HepG2 (cell line): Measurements from ENCODE around the gene DNAJC5. TPM values are rescaled to one million over a fixed set of nuclear protein-coding genes. Genes with fewer than 3 reads are reported as not detected.

Source experiments
- CHCHD3 ChIP-seq: sonication (generic); formaldehyde crosslinking; IDR thresholded peaks from 2 replicates; pipeline ENCODE4 v1.8.0; 2022; ENCODE audit warnings: mild to moderate bottlenecking, missing genetic modification reagents, moderate library complexity
- FIP1L1 ChIP-seq: fragments of 200-400 bp; formaldehyde crosslinking; IDR thresholded peaks from 2 replicates; pipeline ENCODE4 v1.6.1; 2018; ENCODE audit warnings: low read depth, mild to moderate bottlenecking, low read length, moderate library complexity, borderline replicate concordance; ENCODE audit not compliant: insufficient read depth
- FOXA1 ChIP-seq, 2 experiments: fragments of 450-650 bp in 1 of 2; sonication (generic) in 1 of 2; formaldehyde crosslinking in 1 of 2; IDR thresholded peaks; 2 replicates each; pipeline versions ENCODE4 v1.4.0 to v1.6.1; 2016 to 2020; ENCODE audit warnings: missing genetic modification reagents in 1 of 2
- HNF4G ChIP-seq, 2 experiments: sonication (generic) in 1 of 2; formaldehyde crosslinking in 1 of 2; IDR thresholded peaks; 2 replicates each; pipeline versions ENCODE4 v1.4.0 to v1.6.1; 2011 to 2020; ENCODE audit warnings: borderline replicate concordance in 2 of 2, low read depth in 2 of 2, mild to moderate bottlenecking in 2 of 2, low read length in 1 of 2, missing genetic modification reagents in 1 of 2, moderate library complexity in 1 of 2
- NFATC3 ChIP-seq: sonication (generic); formaldehyde crosslinking; IDR thresholded peaks from 2 replicates; pipeline ENCODE4 v1.5.1; 2020; ENCODE audit warnings: mild to moderate bottlenecking, missing genetic modification reagents
- PAX8 ChIP-seq: sonication (generic); formaldehyde crosslinking; IDR thresholded peaks from 2 replicates; pipeline ENCODE4 v1.8.0; 2022; ENCODE audit warnings: mild to moderate bottlenecking, missing genetic modification reagents, borderline replicate concordance
- SRF ChIP-seq: IDR thresholded peaks from 2 replicates; pipeline ENCODE4 v1.6.1; 2011; ENCODE audit warnings: mild to moderate bottlenecking, low read depth, low read length, moderate library complexity
- TBP ChIP-seq: sonication (generic); formaldehyde crosslinking; IDR thresholded peaks from 2 replicates; pipeline ENCODE4 v1.5.0; 2020; ENCODE audit warnings: missing genetic modification reagents
- ZBTB38 ChIP-seq: sonication (generic); formaldehyde crosslinking; IDR thresholded peaks from 2 replicates; pipeline ENCODE4 v1.5.1; 2020; ENCODE audit warnings: mild to moderate bottlenecking, missing genetic modification reagents
- ZNF333 ChIP-seq: sonication (generic); formaldehyde crosslinking; IDR thresholded peaks from 2 replicates; pipeline ENCODE4 v1.4.0; 2020; ENCODE audit warnings: mild to moderate bottlenecking, missing genetic modification reagents, borderline replicate concordance
- ZNF589 ChIP-seq: sonication (generic); formaldehyde crosslinking; conservative IDR thresholded peaks from 2 replicates; pipeline ENCODE4 v1.8.0; 2022; ENCODE audit warnings: mild to moderate bottlenecking, moderate library complexity, missing genetic modification reagents
- ZNF772 ChIP-seq: sonication (generic); formaldehyde crosslinking; IDR thresholded peaks from 2 replicates; pipeline ENCODE4 v1.5.0; 2020; ENCODE audit warnings: mild to moderate bottlenecking, missing genetic modification reagents
- ZNF788 ChIP-seq: sonication (generic); formaldehyde crosslinking; IDR thresholded peaks from 2 replicates; pipeline ENCODE4 v1.5.0; 2020; ENCODE audit warnings: mild to moderate bottlenecking, missing genetic modification reagents, borderline replicate concordance
- ZNF839 ChIP-seq: sonication (generic); formaldehyde crosslinking; IDR thresholded peaks from 2 replicates; pipeline ENCODE4 v1.4.0; 2020; ENCODE audit warnings: missing genetic modification reagents, mild to moderate bottlenecking, borderline replicate concordance
- polyA plus RNA-seq, 8 experiments: library from polyadenylated mRNA; depleted of rRNA in 3 of 8; stranded (reverse) in 7 of 8; unstranded in 1 of 8; fragments of >200 nt; fragmentation: Illumina TruSeq in 4 of 8; extraction: Trizol in 4 of 8; gene quantifications; 2 replicates each; pipeline versions ENCODE4 v1.2.1 to v1.2.3, GENCODE V29; 2011 to 2016; ENCODE audit warnings: low read depth in 4 of 8, missing spikeins in 1 of 8, mixed read lengths in 1 of 8; ENCODE audit not compliant: insufficient read depth in 1 of 8
- total RNA-seq, 5 experiments: library from RNA; depleted of rRNA; stranded (reverse); fragments of >200 nt; fragmentation: Illumina TruSeq; extraction: Trizol; gene quantifications; 2 replicates each; pipeline ENCODE4 v1.2.3, GENCODE V29; 2016; ENCODE audit warnings: low read depth in 1 of 5
- TF ChIP-seq, protein P1 (sequence below): sonication (generic); formaldehyde crosslinking; IDR thresholded peaks from 2 replicates; pipeline ENCODE4 v1.8.1; 2023; ENCODE audit warnings: mild to moderate bottlenecking, inconsistent platforms, moderate library complexity, missing genetic modification reagents, borderline replicate concordance
- TF ChIP-seq, protein P2 (sequence below): sonication (generic); formaldehyde crosslinking; IDR thresholded peaks from 2 replicates; pipeline ENCODE4 v1.4.0; 2020; ENCODE audit warnings: missing genetic modification reagents, borderline replicate concordance
- TF ChIP-seq, protein P3 (sequence below): sonication (generic); formaldehyde crosslinking; IDR thresholded peaks from 2 replicates; pipeline ENCODE4 v1.9.0; 2021; ENCODE audit warnings: missing genetic modification reagents, borderline replicate concordance
- TF ChIP-seq, protein P4 (sequence below): IDR thresholded peaks from 2 replicates; pipeline ENCODE4 v1.6.1; 2016; ENCODE audit warnings: missing biosample characterization, missing genetic modification reagents, low read depth
- TF ChIP-seq, protein P5 (sequence below): sonication (generic); formaldehyde crosslinking; IDR thresholded peaks from 2 replicates; pipeline ENCODE4 v1.4.0; 2020; ENCODE audit warnings: missing genetic modification reagents

Gene DNAJC5
- total and polyA plus RNA-seq, 2 of the 13 experiments (the other 11 are each of a cell fraction or from before 2014, with no cell fraction given): 42.8 to 64.5 TPM

DNA sequence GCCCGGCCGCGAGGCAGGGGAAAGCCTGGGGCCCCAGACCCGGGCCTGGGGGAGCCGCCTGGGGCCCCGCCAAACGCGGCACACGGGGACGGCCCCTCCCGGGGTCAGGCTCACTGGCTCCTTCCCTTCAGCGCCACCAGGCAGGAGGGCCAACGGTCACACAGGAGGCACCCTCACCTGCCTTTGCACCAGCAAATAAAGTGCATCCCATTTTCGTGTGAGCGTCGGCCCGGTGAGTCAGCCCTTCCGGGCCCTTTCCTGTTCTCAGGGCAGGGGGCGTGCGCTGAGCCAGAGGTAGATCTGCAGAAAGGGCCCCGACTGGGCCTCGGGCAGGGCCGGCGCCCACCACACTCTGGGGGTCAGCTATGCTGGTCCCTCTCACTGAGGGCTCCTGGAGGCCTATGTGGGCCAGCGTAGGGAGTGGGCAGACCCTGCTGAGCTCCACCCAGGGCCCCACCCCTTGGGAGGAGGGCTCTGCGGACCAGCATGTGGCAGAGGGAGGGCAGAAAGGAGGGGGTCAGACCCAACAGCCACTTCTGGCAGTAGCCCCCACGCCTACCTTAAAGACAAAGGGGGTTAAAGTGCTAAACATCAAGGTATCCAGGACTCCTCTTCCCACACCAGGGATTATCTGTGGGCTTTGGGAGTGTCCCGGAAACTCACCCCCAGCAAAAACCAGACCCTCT is 62.2 kb downstream of the DNAJC5 start (continued):
- no peak; the same call in 1 of the 2 replicates for TF ChIP-seq HNF4G (IDR thresholded peaks at IDR 0.05; ENCODE audit: borderline replicate concordance, low read depth, low read length)
- TF ChIP-seq HNF4G (CRISPR knock-in tag; IDR thresholded peaks at IDR 0.05; ENCODE audit: borderline replicate concordance, low read depth): no peak
- TF ChIP-seq FOXA1 (IDR thresholded peaks at IDR 0.05): no peak
- no peak for TF ChIP-seq FOXA1 (CRISPR knock-in tag; IDR thresholded peaks at IDR 0.05)
- no peak for TF ChIP-seq SRF
- TF ChIP-seq ZNF788 (CRISPR knock-in tag): peak; percentile 88
- TF ChIP-seq, protein P1, sequence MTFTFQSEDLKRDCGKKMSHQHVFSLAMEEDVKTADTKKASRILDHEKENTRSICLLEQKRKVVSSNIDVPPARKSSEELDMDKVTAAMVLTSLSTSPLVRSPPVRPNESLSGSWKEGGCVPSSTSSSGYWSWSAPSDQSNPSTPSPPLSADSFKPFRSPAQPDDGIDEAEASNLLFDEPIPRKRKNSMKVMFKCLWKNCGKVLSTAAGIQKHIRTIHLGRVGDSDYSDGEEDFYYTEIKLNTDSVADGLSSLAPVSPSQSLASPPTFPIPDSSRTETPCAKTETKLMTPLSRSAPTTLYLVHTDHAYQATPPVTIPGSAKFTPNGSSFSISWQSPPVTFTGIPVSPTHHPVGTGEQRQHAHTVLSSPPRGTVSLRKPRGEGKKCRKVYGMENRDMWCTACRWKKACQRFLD (CRISPR knock-in tag): no peak; the same call in 1 of the 2 replicates
- TF ChIP-seq ZNF839 (CRISPR knock-in tag): no peak
- TF ChIP-seq, protein P2, sequence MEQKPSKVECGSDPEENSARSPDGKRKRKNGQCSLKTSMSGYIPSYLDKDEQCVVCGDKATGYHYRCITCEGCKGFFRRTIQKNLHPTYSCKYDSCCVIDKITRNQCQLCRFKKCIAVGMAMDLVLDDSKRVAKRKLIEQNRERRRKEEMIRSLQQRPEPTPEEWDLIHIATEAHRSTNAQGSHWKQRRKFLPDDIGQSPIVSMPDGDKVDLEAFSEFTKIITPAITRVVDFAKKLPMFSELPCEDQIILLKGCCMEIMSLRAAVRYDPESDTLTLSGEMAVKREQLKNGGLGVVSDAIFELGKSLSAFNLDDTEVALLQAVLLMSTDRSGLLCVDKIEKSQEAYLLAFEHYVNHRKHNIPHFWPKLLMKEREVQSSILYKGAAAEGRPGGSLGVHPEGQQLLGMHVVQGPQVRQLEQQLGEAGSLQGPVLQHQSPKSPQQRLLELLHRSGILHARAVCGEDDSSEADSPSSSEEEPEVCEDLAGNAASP (CRISPR knock-in tag): peak; percentile 51; the same call in 1 of the 2 replicates
- TF ChIP-seq ZNF333 (CRISPR knock-in tag): no peak
- TF ChIP-seq CHCHD3 (CRISPR knock-in tag): 0 out of 2 replicates have a peak, but pooled peaks have one; percentile 53
- peak; percentile 93 for TF ChIP-seq ZNF772
- TF ChIP-seq, protein P3, sequence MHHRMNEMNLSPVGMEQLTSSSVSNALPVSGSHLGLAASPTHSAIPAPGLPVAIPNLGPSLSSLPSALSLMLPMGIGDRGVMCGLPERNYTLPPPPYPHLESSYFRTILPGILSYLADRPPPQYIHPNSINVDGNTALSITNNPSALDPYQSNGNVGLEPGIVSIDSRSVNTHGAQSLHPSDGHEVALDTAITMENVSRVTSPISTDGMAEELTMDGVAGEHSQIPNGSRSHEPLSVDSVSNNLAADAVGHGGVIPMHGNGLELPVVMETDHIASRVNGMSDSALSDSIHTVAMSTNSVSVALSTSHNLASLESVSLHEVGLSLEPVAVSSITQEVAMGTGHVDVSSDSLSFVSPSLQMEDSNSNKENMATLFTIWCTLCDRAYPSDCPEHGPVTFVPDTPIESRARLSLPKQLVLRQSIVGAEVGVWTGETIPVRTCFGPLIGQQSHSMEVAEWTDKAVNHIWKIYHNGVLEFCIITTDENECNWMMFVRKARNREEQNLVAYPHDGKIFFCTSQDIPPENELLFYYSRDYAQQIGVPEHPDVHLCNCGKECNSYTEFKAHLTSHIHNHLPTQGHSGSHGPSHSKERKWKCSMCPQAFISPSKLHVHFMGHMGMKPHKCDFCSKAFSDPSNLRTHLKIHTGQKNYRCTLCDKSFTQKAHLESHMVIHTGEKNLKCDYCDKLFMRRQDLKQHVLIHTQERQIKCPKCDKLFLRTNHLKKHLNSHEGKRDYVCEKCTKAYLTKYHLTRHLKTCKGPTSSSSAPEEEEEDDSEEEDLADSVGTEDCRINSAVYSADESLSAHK (CRISPR knock-in tag): peak; percentile 69; the same call in 1 of the 2 replicates
- TF ChIP-seq ZBTB38 (CRISPR knock-in tag): peak; percentile 74; the same call in 1 of the 2 replicates
- no peak for TF ChIP-seq TBP
- peak; percentile 57; the same call in 1 of the 2 replicates for TF ChIP-seq NFATC3 (CRISPR knock-in tag)
- 0 out of 2 replicates have a peak, but pooled peaks have one; percentile 16 for TF ChIP-seq ZNF589
- TF ChIP-seq, protein P4, sequence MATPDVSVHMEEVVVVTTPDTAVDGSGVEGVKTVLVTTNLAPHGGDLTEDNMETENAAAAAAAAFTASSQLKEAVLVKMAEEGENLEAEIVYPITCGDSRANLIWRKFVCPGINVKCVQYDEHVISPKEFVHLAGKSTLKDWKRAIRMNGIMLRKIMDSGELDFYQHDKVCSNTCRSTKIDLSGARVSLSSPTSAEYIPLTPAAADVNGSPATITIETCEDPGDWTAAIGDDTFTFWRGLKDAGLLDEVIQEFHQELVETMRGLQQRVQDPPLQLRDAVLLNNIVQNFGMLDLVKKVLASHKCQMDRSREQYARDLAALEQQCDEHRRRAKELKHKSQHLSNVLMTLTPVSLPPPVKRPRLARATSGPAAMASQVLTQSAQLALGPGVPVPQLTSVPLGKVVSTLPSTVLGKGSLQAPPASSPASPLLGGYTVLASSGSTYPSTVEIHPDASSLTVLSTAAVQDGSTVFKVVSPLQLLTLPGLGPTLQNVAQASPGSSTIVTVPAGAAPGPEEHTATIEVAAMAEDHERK (CRISPR knock-in tag): peak; percentile 33; the same call in 1 of the 2 replicates
- TF ChIP-seq PAX8 (CRISPR knock-in tag): no peak; the same call in 1 of the 2 replicates
- TF ChIP-seq FIP1L1: no peak
- TF ChIP-seq, protein P5, sequence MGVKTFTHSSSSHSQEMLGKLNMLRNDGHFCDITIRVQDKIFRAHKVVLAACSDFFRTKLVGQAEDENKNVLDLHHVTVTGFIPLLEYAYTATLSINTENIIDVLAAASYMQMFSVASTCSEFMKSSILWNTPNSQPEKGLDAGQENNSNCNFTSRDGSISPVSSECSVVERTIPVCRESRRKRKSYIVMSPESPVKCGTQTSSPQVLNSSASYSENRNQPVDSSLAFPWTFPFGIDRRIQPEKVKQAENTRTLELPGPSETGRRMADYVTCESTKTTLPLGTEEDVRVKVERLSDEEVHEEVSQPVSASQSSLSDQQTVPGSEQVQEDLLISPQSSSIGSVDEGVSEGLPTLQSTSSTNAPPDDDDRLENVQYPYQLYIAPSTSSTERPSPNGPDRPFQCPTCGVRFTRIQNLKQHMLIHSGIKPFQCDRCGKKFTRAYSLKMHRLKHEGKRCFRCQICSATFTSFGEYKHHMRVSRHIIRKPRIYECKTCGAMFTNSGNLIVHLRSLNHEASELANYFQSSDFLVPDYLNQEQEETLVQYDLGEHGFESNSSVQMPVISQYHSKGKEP: peak; percentile 90; the same call in 1 of the 2 replicates
